Lung (tissue), 12 donors: Measurements from ENCODE around the gene C17orf100. TPM values are rescaled to one million over a fixed set of nuclear protein-coding genes. Genes with fewer than 3 reads are reported as not detected.

ENCODE experiments used
- ATAC-seq: fragments of 200-7000 bp; cut with Tn5 transposase; one replicate; pipeline ENCODE4 v1.9.1; 2020; ENCODE audit warnings: moderate number of reproducible peaks; ENCODE audit not compliant: insufficient read depth, low FRiP score
- DNase-seq, 3 donors: peaks; one replicate each; pipeline ENCODE4 v3.0.0-alpha.2; 2013 to 2017
- H3K27ac ChIP-seq, 2 donors: one replicate each; pipeline ENCODE4 v1.5.1; 2013; ENCODE audit warnings: mild to moderate bottlenecking in 2 of 2, moderate library complexity in 2 of 2, control low read depth in 1 of 2, inconsistent platforms in 1 of 2, low read depth in 1 of 2, low read length in 1 of 2
- H3K27me3 ChIP-seq, 3 donors: one replicate each; pipeline ENCODE4 v1.5.1; 2013; ENCODE audit warnings: low read length in 2 of 3; ENCODE audit not compliant: control insufficient read depth in 3 of 3, insufficient read depth in 3 of 3
- H3K36me3 ChIP-seq, 4 donors: one replicate each; pipeline ENCODE4 v1.5.1; 2013; ENCODE audit warnings: low read length in 4 of 4, mild to moderate bottlenecking in 1 of 4, moderate library complexity in 1 of 4; ENCODE audit not compliant: control insufficient read depth in 4 of 4, insufficient read depth in 4 of 4
- H3K4me1 ChIP-seq, 5 donors: one replicate each; pipeline ENCODE4 v1.5.1; 2013; ENCODE audit warnings: low read length in 5 of 5, mild to moderate bottlenecking in 2 of 5, moderate library complexity in 1 of 5; ENCODE audit not compliant: control insufficient read depth in 5 of 5, insufficient read depth in 5 of 5
- H3K4me3 ChIP-seq: one replicate; pipeline ENCODE4 v1.5.1; 2013; ENCODE audit warnings: mild to moderate bottlenecking, control low read depth, moderate library complexity
- H3K9ac ChIP-seq, 2 donors: one replicate each; pipeline ENCODE4 v1.5.1; 2013; ENCODE audit warnings: low read length in 2 of 2, control low read depth in 1 of 2; ENCODE audit not compliant: insufficient read depth in 1 of 2
- H3K9me3 ChIP-seq, 4 donors: one replicate each; pipeline ENCODE4 v1.5.1; 2013; ENCODE audit warnings: low read length in 3 of 4, mild to moderate bottlenecking in 1 of 4, moderate library complexity in 1 of 4; ENCODE audit not compliant: control insufficient read depth in 4 of 4, insufficient read depth in 3 of 4
- WGBS, 2 donors: extraction: QIAGEN DNeasy Blood & Tissue Kit; methylation state at CpG; one replicate each; pipeline ENCODE4 v1.1.7; 2013; 5-methylcytosine and 5-hydroxymethylcytosine counted together
- polyA plus RNA-seq, 2 donors: library from polyadenylated mRNA; stranded (reverse); fragments of 200-250 nt; gene quantifications; one replicate each; pipeline ENCODE4 v1.2.1, GENCODE V29; 2013
- total RNA-seq, 2 donors: library from RNA; depleted of rRNA in 1 of 2; stranded (reverse); fragments of >200 nt in 1 of 2; gene quantifications; one replicate each; pipeline ENCODE4 v1.2.1, GENCODE V29; 2014 to 2021
- TF ChIP-seq, protein P1 (sequence below): IDR thresholded peaks from 2 replicates; pipeline ENCODE4 v1.5.1; 2012; ENCODE audit warnings: mild to moderate bottlenecking; ENCODE audit errors: control extremely low read depth, extremely low read depth
- donor health status: control.
- donor health status: control.
- donor health status: Bipolar disorder and iron deficiency.
- donor health status: healthy.
- donor health status: DM: yes; HTN: yes; CAD: no.

C17orf100 gene
- total and polyA plus RNA-seq, 4 donors, result 1.5 to 3.6 (median 2.0) TPM

DNA sequence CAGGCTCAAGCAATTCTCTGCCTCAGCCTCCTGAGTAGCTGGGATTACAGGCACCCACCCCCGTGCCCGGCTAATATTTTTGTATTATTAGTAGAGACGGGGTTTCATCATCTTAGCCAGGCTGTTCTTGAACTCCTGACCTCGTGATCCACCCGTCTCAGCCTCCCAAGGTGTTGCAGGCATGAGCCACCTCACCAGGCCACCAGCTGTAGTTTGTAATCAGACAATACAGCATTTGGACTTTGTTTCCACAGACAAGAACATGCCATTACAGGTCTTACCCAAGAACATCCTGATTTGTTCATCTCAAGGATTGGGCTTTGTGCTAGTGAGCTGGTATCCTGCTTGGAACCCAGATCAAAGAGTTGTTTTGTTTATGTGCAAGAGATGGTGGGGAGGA lies 30.1 kb downstream of the C17orf100 start:
- H3K4me1 ChIP-seq, result no peaks in the 10 kb centered on the region
- H3K9ac ChIP-seq, result no peak overlapping the region
- TF ChIP-seq, protein P1, sequence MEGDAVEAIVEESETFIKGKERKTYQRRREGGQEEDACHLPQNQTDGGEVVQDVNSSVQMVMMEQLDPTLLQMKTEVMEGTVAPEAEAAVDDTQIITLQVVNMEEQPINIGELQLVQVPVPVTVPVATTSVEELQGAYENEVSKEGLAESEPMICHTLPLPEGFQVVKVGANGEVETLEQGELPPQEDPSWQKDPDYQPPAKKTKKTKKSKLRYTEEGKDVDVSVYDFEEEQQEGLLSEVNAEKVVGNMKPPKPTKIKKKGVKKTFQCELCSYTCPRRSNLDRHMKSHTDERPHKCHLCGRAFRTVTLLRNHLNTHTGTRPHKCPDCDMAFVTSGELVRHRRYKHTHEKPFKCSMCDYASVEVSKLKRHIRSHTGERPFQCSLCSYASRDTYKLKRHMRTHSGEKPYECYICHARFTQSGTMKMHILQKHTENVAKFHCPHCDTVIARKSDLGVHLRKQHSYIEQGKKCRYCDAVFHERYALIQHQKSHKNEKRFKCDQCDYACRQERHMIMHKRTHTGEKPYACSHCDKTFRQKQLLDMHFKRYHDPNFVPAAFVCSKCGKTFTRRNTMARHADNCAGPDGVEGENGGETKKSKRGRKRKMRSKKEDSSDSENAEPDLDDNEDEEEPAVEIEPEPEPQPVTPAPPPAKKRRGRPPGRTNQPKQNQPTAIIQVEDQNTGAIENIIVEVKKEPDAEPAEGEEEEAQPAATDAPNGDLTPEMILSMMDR, result no peak
- ATAC-seq (no peak), DNase-seq (no peak)
- no peaks in the 10 kb centered on the region for H3K27me3 ChIP-seq
- no peaks in the 10 kb centered on the region for H3K36me3 ChIP-seq
- H3K9me3 ChIP-seq, result no peaks in the 10 kb centered on the region
- 76 to 89% methylated on average over 5 of the region's 5 CpGs for WGBS, 2 donors
- no peak overlapping the region for H3K27ac ChIP-seq
- no peak overlapping the region for H3K4me3 ChIP-seq

DNA sequence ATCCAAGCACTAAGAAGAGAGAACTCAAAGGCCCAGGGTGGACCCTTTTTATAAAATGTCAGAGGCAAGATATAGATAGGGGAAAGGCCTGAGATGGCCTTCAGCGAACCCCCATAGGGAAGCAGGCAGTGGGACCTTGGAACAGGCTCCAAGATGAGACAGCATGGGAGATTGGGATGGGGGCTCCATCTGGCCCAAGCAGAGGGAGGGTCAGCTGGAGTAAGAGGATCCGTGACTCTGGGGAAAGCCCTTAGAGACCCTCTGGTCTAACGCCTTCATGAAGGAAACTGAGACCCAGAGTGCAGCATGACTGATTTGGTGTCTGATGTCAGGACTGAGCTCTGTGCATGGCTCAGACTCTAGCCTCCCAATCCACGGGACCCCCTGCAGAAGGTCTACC lies 30.8 kb downstream of the C17orf100 start:
- H3K4me3 ChIP-seq, result no peak overlapping the region
- H3K27me3 ChIP-seq, result peaks cover 0 to 3% (median 0%) of the 10 kb centered on the region in 3 donors
- no peak overlapping the region for H3K27ac ChIP-seq
- no peaks in the 10 kb centered on the region for H3K36me3 ChIP-seq
- ATAC-seq, result no peak
- 88 to 95% methylated on average over 4 of the region's 4 CpGs for WGBS, 2 donors
- no peak overlapping the region for H3K9ac ChIP-seq
- no peaks in the 10 kb centered on the region for H3K4me1 ChIP-seq
- TF ChIP-seq, protein P1, result no peak
- no peaks in the 10 kb centered on the region for H3K9me3 ChIP-seq
- DNase-seq, result no peak

DNA sequence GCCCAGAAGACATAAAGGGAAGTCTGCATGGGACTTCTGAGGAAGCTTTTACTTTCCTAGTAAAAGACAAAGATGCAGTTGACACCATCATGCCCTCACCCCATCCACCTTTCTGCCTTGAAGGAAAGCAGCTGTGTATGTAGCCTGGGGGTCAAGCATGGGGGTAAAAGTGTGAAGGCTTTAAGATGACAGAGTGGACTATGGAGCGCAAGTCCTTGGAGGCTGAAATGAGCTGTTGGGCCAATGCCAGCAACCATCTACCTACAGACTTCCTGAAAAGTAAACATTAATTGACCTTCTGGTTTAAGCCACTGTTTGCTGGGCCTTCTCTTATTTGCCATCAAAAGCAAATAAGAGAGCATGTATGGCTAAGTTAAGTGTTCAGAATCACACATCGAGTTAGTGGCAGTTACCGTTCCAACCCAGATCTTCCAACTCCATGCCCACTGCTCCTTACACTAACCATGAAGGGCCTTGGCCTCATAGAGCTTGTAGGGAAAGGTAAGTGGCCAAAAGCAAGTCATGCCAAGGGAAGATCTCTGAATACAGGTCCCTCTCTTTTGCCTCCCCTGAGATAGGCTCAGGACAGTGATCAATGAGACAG lies 31.6 kb downstream of the C17orf100 start:
- Histone ChIP-seq H3K27me3 (peaks cover 0 to 3% (median 0%) of the 10 kb centered on the region in 3 donors), H3K36me3 (no peaks in the 10 kb centered on the region)
- 63 to 81% methylated on average over 3 of the region's 3 CpGs for WGBS, 2 donors

More for the DNA sequence above, 31.6 kb downstream of the C17orf100 start:
- DNase-seq, result no peak
- no peaks in the 10 kb centered on the region for H3K9me3 ChIP-seq
- no peak overlapping the region for H3K9ac ChIP-seq
- no peak overlapping the region for H3K27ac ChIP-seq
- ATAC-seq, result no peak
- H3K4me1 ChIP-seq, result no peaks in the 10 kb centered on the region
- no peak overlapping the region for H3K4me3 ChIP-seq
- TF ChIP-seq, protein P1, result no peak
